Keratinocyte (primary cell): ENCODE results near the gene PPP1CB. TPM values are rescaled to one million over a fixed set of nuclear protein-coding genes. Genes with fewer than 3 reads are reported as not detected.

Experiments used
- DNase-seq: peaks from one replicate; pipeline ENCODE4 v3.0.0-alpha.2; 2011; ENCODE audit warnings: low read depth, missing footprints, low spot score
- FAIRE-seq: peaks from 2 replicates; lab custom pipeline; 2011; peaks lifted over from hg19 to GRCh38; lab: Jason Lieb, UNC
- H2AFZ ChIP-seq: 2 replicates; pipeline ENCODE4 v1.6.0; 2012; ENCODE audit warnings: low read length, control low read depth, inconsistent platforms; ENCODE audit not compliant: control insufficient read depth
- H3K27ac ChIP-seq: 2 replicates; pipeline ENCODE4 v1.5.1; 2011; ENCODE audit warnings: low read length; ENCODE audit not compliant: control insufficient read depth, insufficient read depth
- H3K27me3 ChIP-seq: 3 replicates; pipeline ENCODE4 v1.6.0; 2011; ENCODE audit warnings: low read length; ENCODE audit not compliant: control insufficient read depth, insufficient read depth; ENCODE audit errors: extremely low read depth
- H3K36me3 ChIP-seq, 2 experiments: 2 replicates in 1 of 2; 3 replicates in 1 of 2; pipeline ENCODE4 v1.5.1; 2011; ENCODE audit warnings: low read length in 2 of 2, mild to moderate bottlenecking in 1 of 2; ENCODE audit not compliant: control insufficient read depth in 2 of 2, insufficient read depth in 2 of 2; ENCODE audit errors: extremely low read depth in 1 of 2
- H3K4me1 ChIP-seq: 3 replicates; pipeline ENCODE4 v1.5.1; 2011; ENCODE audit warnings: low read length; ENCODE audit not compliant: control insufficient read depth, insufficient read depth; ENCODE audit errors: extremely low read depth
- H3K4me2 ChIP-seq: 3 replicates; pipeline ENCODE4 v1.6.0; 2011; ENCODE audit warnings: low read depth, low read length; ENCODE audit not compliant: control insufficient read depth, insufficient read depth; ENCODE audit errors: extremely low read depth
- H3K4me3 ChIP-seq, 3 experiments: fragments of 200-600 bp in 1 of 3; sonication (generic) in 1 of 3; 2 replicates in 2 of 3; 3 replicates in 1 of 3; pipeline ENCODE4 v1.5.1; 2011 to 2016; ENCODE audit warnings: low read length in 3 of 3, mild to moderate bottlenecking in 3 of 3, control low read depth in 2 of 3, inconsistent platforms in 1 of 3, low read depth in 1 of 3, mixed read lengths in 1 of 3, mixed run types in 1 of 3, moderate library complexity in 1 of 3; ENCODE audit not compliant: control insufficient read depth in 2 of 3, insufficient read depth in 2 of 3; ENCODE audit errors: extremely low read depth in 1 of 3
- H3K79me2 ChIP-seq: 2 replicates; pipeline ENCODE4 v1.6.0; 2012; ENCODE audit warnings: low read length; ENCODE audit not compliant: control insufficient read depth, insufficient read depth
- H3K9ac ChIP-seq: 3 replicates; pipeline ENCODE4 v1.6.0; 2011; ENCODE audit warnings: low read length; ENCODE audit not compliant: control insufficient read depth, insufficient read depth; ENCODE audit errors: extremely low read depth
- H3K9me1 ChIP-seq: 3 replicates; pipeline ENCODE4 v1.6.0; 2011; ENCODE audit warnings: low read length; ENCODE audit not compliant: control insufficient read depth, insufficient read depth; ENCODE audit errors: extremely low read depth
- H3K9me3 ChIP-seq: 2 replicates; pipeline ENCODE4 v1.5.1; 2012; ENCODE audit warnings: low read depth, low read length; ENCODE audit not compliant: control insufficient read depth
- H4K20me1 ChIP-seq: 3 replicates; pipeline ENCODE4 v1.6.0; 2011; ENCODE audit warnings: low read length; ENCODE audit not compliant: control insufficient read depth, insufficient read depth; ENCODE audit errors: extremely low read depth
- EZH2 ChIP-seq: IDR thresholded peaks from one replicate; pipeline ENCODE4 v1.6.1; 2012; ENCODE audit warnings: inconsistent platforms, mild to moderate bottlenecking, low read length, moderate library complexity
- dilution Hi-C: fragments of 300-500 bp; cut with MboI; formaldehyde crosslinking; loops from one replicate; pipeline ENCODE4 v1.7.0; 2020; ENCODE audit warnings: low sequenced_read_pairs; ENCODE audit not compliant: extremely low pct_ligation_motif_present
- polyA plus RNA-seq, 5 experiments: library from polyadenylated mRNA; depleted of rRNA in 3 of 5; stranded (reverse) in 3 of 5; stranded (forward) in 1 of 5; unstranded in 1 of 5; fragments of >200 nt; gene quantifications; 1 replicate in 1 of 5; 2 replicates in 3 of 5; 3 replicates in 1 of 5; pipeline versions ENCODE4 v1.2.1 to v1.2.3, GENCODE V29; 2011 to 2012; ENCODE audit warnings: missing spikeins in 2 of 5, low read depth in 1 of 5, low replicate concordance in 1 of 5
- TF ChIP-seq, protein P1 (sequence below), 3 experiments: IDR thresholded peaks in 1 of 3; conservative IDR thresholded peaks in 1 of 3; optimal IDR thresholded peaks in 1 of 3; 2 replicates in 2 of 3; 3 replicates in 1 of 3; pipeline versions ENCODE3 to v1.5.1; 2011; ENCODE audit warnings: low read length in 3 of 3, mild to moderate bottlenecking in 3 of 3, moderate library complexity in 2 of 3, control low read depth in 1 of 3, inconsistent platforms in 1 of 3; ENCODE audit not compliant: insufficient read depth in 2 of 3; ENCODE audit errors: extremely low read depth in 1 of 3

Gene PPP1CB
- polyA plus RNA-seq, 1 donor (not counting 4 experiments of a cell fraction or from before 2014, with no cell fraction given) = 157 TPM

DNA sequence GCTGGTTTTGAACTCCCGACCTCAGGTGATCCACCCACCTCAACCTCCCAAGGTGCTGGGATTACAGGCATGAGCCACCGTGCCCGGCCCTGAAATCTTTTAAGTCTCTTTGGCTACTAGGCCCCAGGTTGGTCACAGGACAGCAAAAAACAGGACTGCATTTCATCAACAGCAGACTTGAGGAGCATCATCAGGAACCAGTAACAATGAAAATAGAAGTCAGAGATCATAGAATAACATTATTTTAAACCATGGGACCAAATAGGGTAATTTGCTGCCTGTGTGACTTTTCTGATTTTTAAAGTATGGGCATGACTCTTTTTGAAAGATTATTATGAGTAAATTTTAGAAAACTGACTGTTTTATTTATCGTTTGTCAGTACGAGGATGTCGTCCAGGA, 24.8 kb downstream of the PPP1CB start:
- dilution Hi-C loops = no loop called here
- Histone ChIP-seq H4K20me1 (peaks cover 16% of the 10 kb centered on the region), H2AFZ (no peak overlapping the region), H3K4me1 (peaks cover 5% of the 10 kb centered on the region), H3K27me3 (no peaks in the 10 kb centered on the region), H3K9me1 (no peaks in the 10 kb centered on the region), H3K9ac (no peak overlapping the region), H3K4me2 (no peak overlapping the region), H3K27ac (no peak overlapping the region), H3K9me3 (no peaks in the 10 kb centered on the region), H3K79me2 (peaks cover 93% of the 10 kb centered on the region), H3K4me3 (no peak overlapping the region), H3K36me3 (peaks cover 4 to 13% of the 10 kb centered on the region in 2 experiments)
- TF ChIP-seq EZH2 = no peak
- FAIRE-seq = no peak
- no peak for DNase-seq

DNA sequence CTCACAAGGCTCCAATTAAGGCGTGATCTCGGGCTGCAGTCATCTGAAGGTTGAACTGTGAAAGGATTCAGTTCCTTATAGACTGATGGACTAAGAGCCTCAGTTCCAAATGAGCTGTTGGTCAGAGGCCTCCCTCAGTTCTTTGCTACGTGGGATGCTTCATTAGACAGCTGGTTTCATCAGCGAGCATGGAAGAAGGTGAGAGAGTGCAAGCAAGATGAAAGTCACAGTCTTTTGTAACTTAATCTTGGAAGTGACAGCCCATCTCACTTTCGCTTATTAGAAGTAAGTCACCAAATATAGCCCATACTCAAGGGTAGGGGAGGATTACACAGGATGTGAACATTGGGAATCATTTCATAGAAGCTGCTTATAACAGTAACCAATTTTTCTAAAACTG, 26.8 kb downstream of the PPP1CB start:
- H3K9ac ChIP-seq = no peak overlapping the region
- no peak for TF ChIP-seq EZH2
- TF ChIP-seq, protein P1, sequence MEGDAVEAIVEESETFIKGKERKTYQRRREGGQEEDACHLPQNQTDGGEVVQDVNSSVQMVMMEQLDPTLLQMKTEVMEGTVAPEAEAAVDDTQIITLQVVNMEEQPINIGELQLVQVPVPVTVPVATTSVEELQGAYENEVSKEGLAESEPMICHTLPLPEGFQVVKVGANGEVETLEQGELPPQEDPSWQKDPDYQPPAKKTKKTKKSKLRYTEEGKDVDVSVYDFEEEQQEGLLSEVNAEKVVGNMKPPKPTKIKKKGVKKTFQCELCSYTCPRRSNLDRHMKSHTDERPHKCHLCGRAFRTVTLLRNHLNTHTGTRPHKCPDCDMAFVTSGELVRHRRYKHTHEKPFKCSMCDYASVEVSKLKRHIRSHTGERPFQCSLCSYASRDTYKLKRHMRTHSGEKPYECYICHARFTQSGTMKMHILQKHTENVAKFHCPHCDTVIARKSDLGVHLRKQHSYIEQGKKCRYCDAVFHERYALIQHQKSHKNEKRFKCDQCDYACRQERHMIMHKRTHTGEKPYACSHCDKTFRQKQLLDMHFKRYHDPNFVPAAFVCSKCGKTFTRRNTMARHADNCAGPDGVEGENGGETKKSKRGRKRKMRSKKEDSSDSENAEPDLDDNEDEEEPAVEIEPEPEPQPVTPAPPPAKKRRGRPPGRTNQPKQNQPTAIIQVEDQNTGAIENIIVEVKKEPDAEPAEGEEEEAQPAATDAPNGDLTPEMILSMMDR (optimal IDR thresholded peaks at IDR 0.05 in 1 of 3, IDR thresholded peaks at IDR 0.05 in 1 of 3, conservative IDR thresholded peaks at IDR 0.05 in 1 of 3; ENCODE audit: extremely low read depth in 1 of 3, insufficient read depth in 2 of 3, low read length in 3 of 3) = no peak
- no peaks in the 10 kb centered on the region for H3K9me1 ChIP-seq
- no peaks in the 10 kb centered on the region for H3K27me3 ChIP-seq
- H3K36me3 ChIP-seq = peaks cover 10 to 30% of the 10 kb centered on the region in 2 experiments
- H3K4me3 ChIP-seq = no peak overlapping the region
- peaks cover 82% of the 10 kb centered on the region for H3K79me2 ChIP-seq
- DNase-seq = no peak
- H3K4me1 ChIP-seq = peaks cover 5% of the 10 kb centered on the region
- no peak for FAIRE-seq
- H3K27ac ChIP-seq = no peak overlapping the region
- dilution Hi-C loops = no loop called here
- no peaks in the 10 kb centered on the region for H3K9me3 ChIP-seq
- no peak overlapping the region for H2AFZ ChIP-seq
- peaks cover 16% of the 10 kb centered on the region for H4K20me1 ChIP-seq
- no peak overlapping the region for H3K4me2 ChIP-seq

DNA sequence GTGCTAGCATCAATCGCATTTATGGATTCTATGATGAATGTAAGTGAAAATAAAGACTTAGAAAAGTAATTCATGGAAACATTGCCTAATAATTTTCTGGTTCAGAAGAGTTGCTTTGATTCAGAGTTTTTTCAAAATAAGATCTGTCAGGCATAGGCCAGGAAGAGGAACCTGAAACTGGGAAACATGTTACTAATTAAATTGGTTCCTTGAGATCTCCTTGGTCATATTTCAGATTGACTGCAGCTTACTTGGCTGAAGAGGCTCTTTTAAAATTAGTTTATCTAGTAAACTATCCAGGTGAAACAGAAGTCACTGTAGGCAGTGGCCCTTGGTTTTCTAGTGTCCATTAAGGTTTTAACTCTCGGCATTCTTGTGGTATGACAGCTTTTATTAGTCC, 27.4 kb downstream of the PPP1CB start:
- Histone ChIP-seq H3K79me2 (peaks cover 76% of the 10 kb centered on the region), H3K36me3 (peaks cover 10 to 30% of the 10 kb centered on the region in 2 experiments)
- FAIRE-seq = no peak

More for the DNA sequence above, 27.4 kb downstream of the PPP1CB start:
- Histone ChIP-seq H3K4me3 (no peak overlapping the region), H3K4me1 (peaks cover 5% of the 10 kb centered on the region), H3K27ac (no peak overlapping the region), H2AFZ (no peak overlapping the region), H3K27me3 (no peaks in the 10 kb centered on the region), H3K9me1 (no peaks in the 10 kb centered on the region), H3K4me2 (no peak overlapping the region), H3K9ac (no peak overlapping the region), H4K20me1 (peaks cover 15% of the 10 kb centered on the region), H3K9me3 (no peaks in the 10 kb centered on the region)
- DNase-seq = no peak
- dilution Hi-C loops = no loop called here
- TF ChIP-seq, protein P1 (optimal IDR thresholded peaks at IDR 0.05 in 1 of 3, IDR thresholded peaks at IDR 0.05 in 1 of 3, conservative IDR thresholded peaks at IDR 0.05 in 1 of 3; ENCODE audit: extremely low read depth in 1 of 3, insufficient read depth in 2 of 3, low read length in 3 of 3) = no peak
- TF ChIP-seq EZH2 = no peak
